ENCODE measurements around the gene GRM8.

DNA sequence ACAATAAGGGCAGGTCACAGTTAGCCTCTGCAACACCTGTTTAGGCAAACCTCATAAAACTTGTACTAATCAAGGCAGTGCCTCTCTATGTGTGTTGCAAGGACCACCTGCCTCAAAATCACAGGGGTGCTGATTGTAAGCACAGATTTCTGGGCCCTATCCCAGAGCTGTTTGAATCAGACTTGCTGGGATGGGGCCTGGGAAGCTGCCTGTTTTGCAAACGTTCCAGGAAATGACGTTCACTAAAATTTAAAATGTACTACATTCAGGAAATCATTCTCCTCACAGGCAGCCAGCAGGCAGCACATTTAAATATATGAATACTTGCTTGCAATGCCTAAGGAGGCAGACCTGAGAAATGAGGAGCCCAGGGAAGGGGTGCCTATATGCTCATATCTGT is 4.3 kb upstream of the GRM8 start:
- TF ChIP-seq, protein P1, sequence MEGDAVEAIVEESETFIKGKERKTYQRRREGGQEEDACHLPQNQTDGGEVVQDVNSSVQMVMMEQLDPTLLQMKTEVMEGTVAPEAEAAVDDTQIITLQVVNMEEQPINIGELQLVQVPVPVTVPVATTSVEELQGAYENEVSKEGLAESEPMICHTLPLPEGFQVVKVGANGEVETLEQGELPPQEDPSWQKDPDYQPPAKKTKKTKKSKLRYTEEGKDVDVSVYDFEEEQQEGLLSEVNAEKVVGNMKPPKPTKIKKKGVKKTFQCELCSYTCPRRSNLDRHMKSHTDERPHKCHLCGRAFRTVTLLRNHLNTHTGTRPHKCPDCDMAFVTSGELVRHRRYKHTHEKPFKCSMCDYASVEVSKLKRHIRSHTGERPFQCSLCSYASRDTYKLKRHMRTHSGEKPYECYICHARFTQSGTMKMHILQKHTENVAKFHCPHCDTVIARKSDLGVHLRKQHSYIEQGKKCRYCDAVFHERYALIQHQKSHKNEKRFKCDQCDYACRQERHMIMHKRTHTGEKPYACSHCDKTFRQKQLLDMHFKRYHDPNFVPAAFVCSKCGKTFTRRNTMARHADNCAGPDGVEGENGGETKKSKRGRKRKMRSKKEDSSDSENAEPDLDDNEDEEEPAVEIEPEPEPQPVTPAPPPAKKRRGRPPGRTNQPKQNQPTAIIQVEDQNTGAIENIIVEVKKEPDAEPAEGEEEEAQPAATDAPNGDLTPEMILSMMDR (IDR thresholded peaks at IDR 0.05; ENCODE audit: low read depth, low read length, poor library complexity, severe bottlenecking): no peak
- no peak for TF ChIP-seq EZH2phosphoT487 (IDR thresholded peaks at IDR 0.05; ENCODE audit: borderline replicate concordance, low read length)
